ENCODE results near the gene SMIM38.

SMIM38 gene

DNA sequence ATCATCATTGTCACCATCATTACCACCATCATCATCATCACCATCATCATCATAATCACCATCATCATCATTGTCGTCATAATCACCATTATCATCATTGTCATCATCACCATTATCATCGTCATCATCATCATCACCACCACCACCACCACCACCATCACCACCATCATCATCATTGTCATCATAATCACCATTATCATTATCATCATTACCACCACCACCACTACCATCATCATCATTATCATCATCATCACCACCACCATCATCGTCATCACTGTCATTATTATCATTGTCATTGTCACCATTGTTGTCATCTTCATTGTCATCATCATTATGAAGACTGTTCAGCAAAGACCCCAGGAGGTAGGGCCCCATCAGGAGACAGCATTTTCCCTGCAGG, 33.3 kb downstream of the SMIM38 start:
- no peak for DNase-seq

DNA sequence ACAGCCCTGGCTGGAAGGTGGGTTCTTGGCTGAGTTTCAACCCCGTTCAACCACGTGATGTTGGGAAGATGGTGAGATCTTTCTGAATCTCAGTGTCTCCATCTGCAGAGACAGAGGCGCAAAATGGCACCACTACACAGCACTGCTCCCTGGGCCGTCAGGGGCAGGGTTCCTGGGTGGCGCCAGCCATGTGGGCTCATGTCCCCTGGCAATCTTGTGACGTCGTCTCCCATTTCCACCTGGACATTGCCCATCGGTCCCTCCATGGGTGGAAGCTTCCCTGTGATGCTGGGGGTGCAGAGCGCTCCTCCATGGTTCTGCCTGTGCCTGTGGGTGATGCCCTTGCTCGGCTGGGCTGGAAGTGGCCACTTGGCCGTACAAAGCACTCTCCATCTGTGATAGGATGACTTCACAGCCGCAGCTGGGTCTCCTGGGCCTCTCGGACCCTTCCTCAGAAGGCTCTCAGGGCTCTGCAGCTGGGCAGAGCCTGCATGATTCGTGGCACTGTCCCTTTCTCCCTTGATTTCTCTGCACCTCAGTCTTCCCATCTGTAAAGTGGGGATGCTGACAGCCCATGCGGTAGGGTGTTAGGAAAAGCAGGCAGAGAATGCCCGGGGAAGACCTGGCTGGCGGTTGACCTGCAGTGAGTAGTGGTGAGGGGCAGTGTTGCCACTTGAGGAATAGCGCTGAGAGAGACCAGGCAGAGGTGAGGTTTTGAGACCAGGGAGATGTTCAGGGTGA, 35.2 kb downstream of the SMIM38 start:
- no peak for DNase-seq

DNA sequence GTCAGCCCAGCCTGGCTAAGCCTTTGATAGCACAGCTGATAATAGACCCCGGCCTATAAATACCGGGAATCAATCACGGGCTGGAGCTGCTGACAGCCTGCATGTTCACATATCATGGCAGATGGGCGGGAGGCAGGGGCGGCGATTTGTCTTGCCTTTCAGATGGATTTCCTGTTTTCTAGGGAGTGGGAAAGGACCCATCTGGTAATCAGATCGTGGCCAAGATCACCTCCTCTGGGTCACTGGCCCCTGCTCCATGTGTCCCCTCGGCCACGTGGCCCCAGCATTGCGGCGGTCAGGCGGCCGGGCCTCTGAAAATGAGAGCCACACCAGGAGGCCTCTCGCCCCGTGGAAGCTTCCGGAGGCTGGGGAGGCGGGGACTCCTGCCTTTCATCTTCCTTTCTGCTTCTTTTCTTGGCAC, 36.6 kb downstream of the SMIM38 start:
- DNase-seq, result no peak

DNA sequence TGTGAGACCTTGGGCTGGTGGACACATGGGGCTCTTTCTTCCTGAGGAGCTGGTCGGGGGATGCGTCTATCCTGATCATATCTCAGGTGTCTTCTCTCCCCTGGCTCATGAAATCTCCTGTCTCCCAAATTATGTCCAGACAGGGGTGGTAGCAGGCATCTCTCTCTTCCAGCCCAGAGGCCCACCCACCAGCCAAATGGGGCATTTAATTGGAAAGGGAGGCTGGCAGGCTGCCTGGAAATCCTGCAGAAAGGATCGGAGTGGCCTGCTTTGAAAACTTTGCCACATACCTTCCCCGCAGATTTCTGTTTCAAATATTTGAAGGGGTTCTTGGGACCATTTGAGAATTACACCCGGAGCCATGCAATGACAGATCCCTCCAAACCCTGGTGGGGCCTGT, 37.4 kb downstream of the SMIM38 start:
- DNase-seq, result no peak

DNA sequence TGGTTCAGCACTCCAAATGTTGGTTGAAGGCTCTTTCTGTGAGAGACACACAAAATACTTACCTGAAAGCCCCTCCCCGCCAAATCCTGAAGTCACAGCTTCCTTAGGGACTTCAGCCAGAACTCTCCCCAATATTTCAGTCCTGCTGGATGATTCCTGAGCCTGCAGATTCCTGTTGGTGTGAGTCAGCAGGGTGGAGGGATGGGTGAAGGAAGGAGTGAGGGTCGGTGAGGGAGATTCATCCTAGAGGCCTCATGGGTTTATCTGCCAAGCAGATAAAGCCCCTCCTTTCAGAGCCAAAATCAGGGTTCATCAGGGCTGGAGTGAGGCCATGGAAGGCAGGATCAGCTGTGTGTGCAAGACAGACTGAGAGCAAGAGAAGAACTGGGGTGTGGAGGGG, 37.9 kb downstream of the SMIM38 start:
- no peak for DNase-seq

DNA sequence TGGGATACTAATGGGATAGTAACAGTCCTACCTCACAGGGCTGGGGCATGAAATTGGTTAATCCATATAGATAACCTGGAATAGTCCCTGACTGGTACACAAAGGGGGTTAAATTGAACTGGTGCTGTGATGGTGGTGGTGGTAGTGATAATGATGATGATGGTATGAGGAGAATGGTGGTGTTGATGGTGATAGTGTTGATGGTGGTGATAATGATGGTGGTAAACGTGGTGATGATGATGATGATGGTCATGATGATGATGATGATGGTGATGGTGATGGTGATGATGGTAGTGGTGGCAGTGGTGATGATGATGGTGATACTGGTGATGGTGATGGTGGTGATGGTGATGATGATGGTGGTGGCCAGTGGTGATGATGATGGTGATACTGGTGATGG, 38.7 kb downstream of the SMIM38 start:
- DNase-seq, result no peak

DNA sequence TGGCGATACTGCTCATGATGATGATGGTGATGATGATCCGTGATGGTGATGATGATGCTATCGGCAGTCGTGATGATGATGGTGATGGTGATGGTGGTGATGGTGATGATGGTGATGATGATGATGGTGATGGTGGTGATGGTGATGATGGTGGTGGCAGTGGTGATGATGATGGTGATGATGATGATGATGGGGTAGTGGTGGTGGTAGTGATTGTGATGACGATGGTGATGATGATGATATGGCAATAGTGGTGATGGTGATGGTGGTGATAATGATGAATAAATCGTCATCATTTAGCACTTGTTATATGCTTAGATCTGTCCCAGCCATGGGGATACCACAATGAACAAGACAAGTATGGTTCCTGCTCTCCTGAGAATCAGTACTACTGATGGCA, 39.2 kb downstream of the SMIM38 start:
- no peak for DNase-seq

DNA sequence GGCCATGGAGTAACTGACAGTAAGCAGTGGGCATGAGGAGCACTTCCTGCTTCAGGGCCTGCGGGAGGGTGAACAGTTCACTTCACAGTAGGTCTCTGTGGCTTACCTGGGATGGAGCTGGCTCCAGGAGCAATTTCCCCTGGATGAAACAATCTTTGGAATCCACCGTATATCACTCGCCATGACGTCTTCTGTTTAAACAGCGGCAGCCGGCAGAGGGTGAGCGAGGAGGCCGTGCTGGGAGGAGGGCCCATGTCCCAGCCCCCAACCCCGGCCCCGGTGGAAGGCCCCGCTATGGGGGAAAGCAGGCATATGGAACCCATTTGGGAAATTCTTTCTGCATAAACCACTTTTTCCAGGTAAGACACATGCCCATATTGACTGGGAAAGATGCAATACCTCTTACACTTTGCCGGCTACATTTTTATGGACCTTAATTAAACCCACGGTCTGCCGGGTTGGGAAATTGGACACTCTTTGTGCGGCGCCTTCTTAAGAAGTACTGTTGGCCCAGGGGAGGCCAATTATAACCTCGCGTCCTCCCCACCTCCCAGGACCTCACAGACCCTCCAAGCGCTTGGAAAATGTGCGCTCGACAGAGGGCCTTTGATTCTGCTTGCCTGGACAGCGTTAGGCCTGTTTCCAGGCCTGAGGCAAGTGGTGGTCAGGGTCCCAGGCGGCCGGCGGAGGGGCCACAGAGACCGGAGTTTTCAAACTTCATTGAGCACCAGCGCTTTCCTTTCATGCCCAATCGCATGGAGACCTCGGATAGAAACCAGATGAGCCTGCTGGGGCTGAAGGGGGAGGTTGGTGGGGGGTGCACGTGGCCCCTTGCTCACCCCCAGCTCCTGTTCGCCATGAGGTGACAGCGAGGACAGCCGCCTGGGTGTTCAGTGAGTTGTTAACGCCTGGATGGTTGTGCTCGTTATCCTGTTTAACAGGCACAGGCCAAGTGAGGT, 40.4 kb downstream of the SMIM38 start:
- no peak for DNase-seq

DNA sequence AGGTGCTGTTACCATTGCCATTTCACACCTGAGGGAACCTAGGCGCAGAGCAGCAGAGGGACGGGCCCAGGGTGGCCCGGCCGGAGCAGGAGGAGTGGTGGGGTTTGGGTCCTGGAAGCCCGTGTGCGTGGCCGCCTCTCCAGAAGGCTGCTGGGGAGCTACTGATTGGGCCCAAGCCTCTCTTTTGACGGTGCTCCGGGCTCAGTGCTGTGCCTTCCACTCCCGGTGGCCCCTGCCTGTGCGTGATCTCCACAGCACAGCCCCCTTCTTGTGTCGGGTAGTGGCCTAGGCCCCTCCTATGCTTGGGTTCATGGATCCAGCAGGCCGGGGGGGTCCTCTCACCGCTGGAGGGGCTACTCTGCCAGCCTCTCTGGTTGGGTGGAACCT, 41.0 kb downstream of the SMIM38 start:
- no peak for DNase-seq

DNA sequence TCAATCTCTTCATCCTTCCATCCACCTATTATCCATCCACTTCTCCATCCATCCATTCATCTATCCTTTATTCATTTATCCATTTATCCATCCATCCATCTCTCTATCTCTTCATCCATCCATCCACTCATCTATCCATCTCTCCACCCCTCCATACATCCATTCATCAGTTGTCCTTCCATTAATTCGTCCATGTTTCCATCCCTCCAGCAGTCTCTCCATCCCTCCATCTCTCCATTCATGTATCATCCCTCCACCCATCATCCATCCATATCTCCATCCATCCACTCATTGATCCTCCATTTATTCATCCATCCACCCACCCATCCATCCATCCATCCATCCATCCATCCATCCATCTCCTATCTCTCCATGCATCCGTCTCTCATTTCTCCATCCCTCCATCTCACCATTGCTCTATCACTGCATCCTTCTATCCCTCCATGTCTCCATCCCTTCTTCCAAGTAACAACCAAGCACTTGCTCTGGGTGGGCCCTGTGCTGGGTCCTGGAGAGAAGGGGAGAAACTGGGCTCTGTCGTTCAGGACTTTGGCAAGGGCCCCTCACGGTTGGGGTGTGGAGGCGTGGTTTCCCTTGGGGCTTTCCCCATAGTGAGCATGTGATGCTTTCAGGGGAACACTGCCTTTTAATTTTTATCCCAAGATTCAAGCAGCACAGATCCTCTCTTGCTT, 43.3 kb downstream of the SMIM38 start:
- DNase-seq, result peak in 1 of 2 donors; percentile 30

DNA sequence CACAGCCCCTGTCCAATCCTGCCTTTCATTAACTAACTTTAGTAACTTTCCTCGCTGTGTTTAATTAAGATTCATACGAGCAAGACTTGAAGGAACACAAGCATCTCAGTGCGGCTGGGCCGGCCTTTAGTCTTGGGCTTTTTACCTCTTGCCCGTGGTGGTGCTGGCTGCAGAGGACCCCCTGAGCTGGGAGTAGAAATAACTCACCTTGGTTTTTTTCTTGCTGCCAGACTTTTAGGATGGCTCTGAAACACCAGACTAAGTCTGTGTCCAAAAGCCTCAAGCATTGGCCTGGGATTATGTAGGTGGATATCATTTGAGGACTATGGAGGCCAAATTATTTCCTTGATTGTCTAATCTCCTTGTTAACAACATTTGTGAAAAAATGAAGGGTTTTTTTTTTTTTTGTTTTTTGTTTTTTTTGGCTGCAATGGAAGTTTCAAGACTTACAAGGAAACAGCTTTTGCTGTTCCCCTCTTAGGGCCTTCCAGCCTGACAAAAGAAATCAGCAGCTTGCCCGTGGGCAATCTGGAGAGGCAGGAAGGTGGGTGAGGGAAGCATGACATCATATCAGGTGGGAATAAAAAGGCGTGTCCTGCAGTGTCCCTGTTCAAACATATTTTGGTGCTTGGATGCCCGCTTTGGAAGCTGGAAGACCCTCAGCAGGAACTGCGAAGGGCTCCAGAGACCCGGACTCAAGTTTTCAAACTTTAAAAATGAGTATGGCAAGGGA, 44.0 kb downstream of the SMIM38 start:
- peak in 1 of 2 donors; percentile 37 for DNase-seq

DNA sequence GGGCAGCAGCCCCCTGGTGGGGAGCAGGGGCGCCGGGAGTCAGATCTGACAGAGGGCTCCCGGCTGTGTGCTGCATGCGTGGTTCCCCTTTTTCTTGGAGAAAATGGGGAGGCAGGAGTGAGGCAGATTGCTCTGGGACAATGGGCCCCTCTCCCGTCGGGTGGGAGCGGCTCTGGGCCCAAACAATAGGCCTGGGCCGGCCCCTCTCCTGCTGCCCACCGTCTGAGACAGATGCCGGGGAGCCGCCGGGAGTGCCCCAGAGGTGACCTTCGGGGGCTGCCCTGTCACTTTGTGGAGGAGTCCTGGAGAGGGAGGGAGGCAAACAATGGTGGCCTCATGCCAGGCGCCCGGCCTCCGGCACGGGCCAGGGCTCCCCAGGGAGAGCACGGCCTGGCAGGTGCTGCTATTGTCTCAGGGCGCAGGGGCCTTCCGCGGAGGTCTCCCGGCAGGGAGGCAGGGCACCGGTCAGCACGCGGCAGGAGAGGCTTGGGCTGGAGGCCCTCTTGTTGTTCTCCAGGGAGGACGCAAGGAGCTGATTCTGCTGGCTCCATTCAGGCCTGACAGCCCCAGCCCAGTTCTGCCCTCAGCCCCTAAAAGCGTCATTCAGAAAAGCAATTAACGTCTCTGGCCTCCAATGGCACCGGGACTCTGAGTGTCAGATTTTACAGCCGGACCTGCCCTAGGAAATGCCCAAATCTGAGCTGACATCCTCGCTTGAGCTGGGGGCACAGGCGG, 44.8 kb downstream of the SMIM38 start:
- DNase-seq, result no peak

DNA sequence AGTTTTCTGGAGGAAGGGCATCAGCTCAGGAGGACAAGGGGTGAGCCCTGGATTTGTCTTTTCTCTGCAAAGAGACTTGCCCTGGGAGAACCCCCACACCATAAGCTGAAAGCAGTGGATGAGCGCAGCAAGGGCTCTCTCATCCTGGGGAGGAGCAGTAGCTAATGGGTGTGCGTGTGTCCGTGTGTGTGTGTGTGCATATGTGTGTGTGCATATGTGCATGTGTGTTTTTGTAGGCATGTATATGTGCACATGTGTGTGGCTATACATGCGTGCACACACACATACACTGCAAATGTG, 45.3 kb downstream of the SMIM38 start:
- DNase-seq, result no peak

DNA sequence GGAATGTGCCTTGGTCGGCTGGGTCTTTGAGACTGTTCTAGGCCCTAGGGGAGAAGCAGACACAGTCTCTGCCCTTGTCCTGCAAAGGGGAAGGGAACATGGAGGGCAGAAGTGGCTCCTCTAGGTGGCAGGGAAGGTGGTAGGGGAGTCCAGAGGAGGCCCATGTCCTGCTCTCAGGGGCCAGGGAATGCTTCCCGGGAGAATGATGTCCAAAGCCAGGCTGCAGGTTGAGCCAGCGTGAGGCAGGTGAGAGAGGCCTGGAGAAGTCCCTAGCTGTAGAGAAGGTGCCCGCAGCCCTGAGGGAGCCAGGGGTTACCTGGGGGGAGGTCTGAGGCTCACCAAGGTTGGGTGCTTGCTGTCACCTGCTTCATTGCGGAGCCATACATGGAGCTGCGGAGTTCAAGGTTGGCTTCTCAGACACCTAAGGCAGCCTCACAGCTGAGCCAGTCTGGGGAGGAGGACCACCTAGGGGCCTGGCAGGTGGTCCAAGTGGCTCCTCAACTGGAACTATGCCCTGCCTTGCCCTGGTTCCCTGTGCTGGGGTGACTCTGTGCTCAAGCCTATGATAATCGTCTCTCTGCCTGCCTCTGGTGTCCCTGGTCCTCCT, 46.1 kb downstream of the SMIM38 start:
- DNase-seq, result no peak

DNA sequence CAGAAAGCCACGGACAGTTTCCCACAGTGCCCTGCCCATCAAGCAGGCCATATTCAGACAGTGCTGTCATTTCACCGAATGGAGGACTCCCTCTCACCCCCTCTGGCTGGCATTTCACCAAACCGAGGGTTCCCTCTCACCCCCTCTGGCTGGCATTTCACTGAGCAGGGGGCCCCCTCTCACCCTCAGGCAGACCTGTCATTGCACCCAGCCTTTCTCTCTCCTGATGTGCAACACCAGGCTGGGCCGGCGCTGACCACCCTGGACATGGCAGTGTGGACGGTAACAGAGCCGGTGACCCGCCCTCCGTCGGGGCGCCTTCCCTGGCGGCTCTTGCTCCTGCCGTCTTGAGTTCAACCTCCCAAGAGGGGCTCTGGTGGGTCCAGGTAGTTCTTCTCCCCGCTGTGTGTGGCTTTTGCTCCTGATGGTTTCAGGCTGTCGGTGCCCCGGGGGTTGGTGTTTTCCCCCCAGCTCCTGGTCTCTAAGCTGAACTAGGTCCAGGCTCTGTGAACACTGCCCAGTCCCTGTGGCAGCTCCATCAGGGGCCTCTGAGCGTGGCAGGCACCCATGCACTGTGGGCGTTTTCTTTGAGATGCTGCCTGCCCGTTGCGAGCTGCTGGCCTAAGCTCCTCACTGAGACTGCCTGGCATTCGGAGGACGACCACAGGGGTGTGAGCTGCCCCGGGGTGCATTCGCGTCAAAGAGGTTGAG, 46.9 kb downstream of the SMIM38 start:
- DNase-seq, result no peak

DNA sequence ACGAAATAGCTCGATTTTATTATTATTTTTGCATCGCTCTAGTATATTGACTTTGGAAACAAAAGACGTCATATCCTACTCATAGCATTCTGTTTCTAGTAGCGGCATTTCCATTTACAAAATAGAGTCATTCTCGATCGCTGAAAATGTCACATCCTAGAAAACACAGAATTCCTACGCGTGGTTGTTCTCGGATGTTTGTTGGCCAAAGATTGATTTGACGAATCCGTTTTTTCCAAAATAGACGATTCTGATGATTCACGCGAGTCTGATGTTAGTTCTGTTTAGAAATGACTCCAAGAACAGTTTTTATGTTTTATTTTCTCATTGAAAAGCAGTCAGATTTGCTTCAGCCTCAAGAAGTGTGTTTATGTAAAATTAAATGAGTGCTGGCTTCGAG, 47.6 kb downstream of the SMIM38 start:
- no peak for DNase-seq

DNA sequence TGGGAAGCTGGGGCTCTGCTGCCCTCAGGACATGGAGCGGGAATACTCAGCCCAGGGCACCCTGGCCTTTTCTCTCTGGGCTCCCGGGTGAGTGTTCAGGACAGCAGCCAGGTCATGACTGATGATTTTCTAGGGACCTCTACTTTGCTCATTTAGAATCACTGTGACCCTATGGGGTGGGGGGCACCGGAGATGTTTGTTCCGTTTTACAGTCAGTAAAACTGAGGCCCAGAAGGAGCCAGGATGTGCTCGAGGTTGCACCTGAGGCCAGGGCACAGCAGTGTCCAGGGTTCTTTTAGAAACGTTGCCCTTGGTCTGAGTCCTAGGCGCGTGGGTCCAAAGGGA, 48.1 kb downstream of the SMIM38 start:
- no peak for DNase-seq

DNA sequence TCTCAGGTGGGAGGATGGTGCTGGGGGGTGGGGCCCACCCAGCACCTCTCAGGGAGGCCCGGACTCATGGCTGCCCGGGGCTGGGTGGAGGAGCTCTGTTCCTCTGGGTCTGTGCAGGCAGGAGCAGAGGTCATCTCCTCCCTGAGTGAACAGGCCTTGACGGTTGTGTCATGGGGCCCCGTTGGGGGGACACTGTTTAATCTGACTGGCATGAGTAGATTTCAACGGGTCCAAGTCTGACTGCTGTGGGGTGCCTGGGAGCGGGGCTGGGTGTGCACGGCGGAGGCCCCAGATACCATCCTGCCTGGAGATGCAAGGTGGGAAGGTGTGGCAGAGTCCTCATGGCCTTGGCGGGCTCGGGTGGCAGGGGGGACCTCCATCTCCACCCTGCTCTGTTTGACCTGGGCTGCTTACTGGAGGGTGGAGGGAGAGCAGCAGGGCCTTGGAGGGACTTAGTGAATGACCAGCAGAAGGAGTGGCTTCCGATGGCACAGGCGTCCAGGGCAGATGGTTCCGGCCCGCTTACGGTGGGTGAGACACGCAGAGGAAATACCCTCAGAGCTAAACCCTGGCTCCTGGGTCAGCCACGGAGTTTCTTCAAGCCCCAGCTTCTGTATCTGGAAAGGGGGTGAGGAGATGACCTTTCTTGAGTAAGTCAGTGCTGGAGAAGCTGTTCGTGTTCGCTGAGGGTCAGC, 48.7 kb downstream of the SMIM38 start:
- DNase-seq, result no peak

DNA sequence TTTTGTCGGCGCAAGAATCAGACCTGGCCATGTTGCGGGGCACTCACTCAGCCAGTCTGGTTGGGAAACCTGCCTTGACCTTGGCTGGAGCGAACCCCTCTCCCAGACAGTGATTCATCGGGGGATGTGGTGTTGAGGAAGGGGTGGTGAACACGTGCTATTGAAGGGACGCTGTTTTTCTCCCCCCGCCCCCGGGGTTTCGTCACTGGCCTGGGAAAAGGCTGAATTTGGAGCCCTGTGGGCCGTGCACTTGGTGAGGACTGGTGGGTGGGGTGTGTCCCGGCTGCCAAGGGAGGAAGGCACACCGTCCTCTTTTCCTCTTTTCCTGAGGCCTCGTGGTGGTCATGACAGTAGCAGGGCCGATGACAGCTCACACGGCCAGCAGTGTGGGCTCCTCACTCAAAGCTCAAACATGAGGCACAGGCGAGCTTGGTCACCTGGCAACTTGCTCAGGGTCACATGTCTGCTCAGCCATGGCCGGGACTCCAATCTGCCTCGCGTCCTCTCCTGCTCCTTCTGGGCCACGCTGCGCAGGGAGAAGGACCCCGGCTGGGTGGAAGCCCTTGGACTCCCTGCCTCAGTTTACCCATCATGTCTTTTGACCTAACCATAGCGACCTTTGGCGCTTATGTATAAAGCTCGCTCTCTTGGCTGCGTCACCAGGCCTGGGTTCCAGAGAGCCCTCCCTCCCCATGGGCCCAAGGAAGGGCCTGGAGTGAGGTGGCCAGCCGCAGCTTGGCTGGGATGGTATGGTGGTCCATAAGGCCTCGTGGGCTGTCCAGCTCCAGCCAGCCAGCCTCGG, 49.4 kb downstream of the SMIM38 start:
- DNase-seq, result peak; percentile 49 to 87

Data from inflammatory macrophage treated with lipopolysaccharide for 1 hour (primary cell).